CD4-positive, alpha-beta T cell treated with Interleukin-10 for 1 hour (primary cell): ENCODE data around the gene LGR6.

Source experiments
- DNase-seq: peaks from one replicate; pipeline ENCODE4 v3.0.0-alpha.2; 2020

LGR6 gene

GRCh38 chr1:202193614-202194327 lies at the start of gene LGR6:
TSS of gene LGR6 (plus strand) at chr1:202193799. CDS start at chr1:202193990, 191 bp downstream.
- no peak for DNase-seq

- peak; percentile 72 for DNase-seq
Observed at GRCh38 chr1:202144402-202145067, 49.1 kb upstream of the LGR6 start, which contains the start of gene ARL8A. TSS of gene ARL8A (minus strand) at chr1:202144737. CDS start at chr1:202144572, 165 bp downstream.

- peak; percentile 46 for DNase-seq
Observed at GRCh38 chr1:202145068-202145743, 48.4 kb upstream of the LGR6 start.

GRCh38 chr1:202145744-202146140 lies 47.9 kb upstream of the LGR6 start:
- peak; percentile 8 for DNase-seq

GRCh38 chr1:202146279-202146678 lies 47.3 kb upstream of the LGR6 start:
- peak; percentile 10 for DNase-seq

GRCh38 chr1:202146993-202147392 lies 46.6 kb upstream of the LGR6 start:
- DNase-seq: no peak

GRCh38 chr1:202148391-202148790 lies 45.2 kb upstream of the LGR6 start:
- no peak for DNase-seq

GRCh38 chr1:202149566-202149965 lies 44.0 kb upstream of the LGR6 start:
- no peak for DNase-seq

GRCh38 chr1:202150187-202150586 lies 43.4 kb upstream of the LGR6 start:
- DNase-seq: no peak

- DNase-seq: no peak
Observed at GRCh38 chr1:202150602-202151001, 43.0 kb upstream of the LGR6 start.

- no peak for DNase-seq
Observed at GRCh38 chr1:202151045-202151444, 42.6 kb upstream of the LGR6 start.

- no peak for DNase-seq
Observed at GRCh38 chr1:202152399-202152798, 41.2 kb upstream of the LGR6 start.

- DNase-seq: no peak
Observed at GRCh38 chr1:202153284-202153683, 40.3 kb upstream of the LGR6 start.

GRCh38 chr1:202154148-202154765 lies 39.3 kb upstream of the LGR6 start:
- no peak for DNase-seq

- DNase-seq: peak; percentile 75
Observed at GRCh38 chr1:202154766-202155477, 38.7 kb upstream of the LGR6 start.

- DNase-seq: peak; percentile 21
Observed at GRCh38 chr1:202155478-202156021, 38.0 kb upstream of the LGR6 start.

- no peak for DNase-seq
Observed at GRCh38 chr1:202156590-202156989, 37.0 kb upstream of the LGR6 start.

GRCh38 chr1:202157945-202158344 lies 35.7 kb upstream of the LGR6 start:
- DNase-seq: no peak

- peak; percentile 29 for DNase-seq
Observed at GRCh38 chr1:202158810-202159533, 34.6 kb upstream of the LGR6 start.

GRCh38 chr1:202159534-202160371 lies 33.8 kb upstream of the LGR6 start:
- DNase-seq: peak; percentile 65
